ENCODE results near the gene DNTTIP2.
"Not testable (repeated sequence)": the region's sequence is repeated elsewhere in the genome, so short reads cannot be mapped to it uniquely, and the experiment has no call there.

The DNTTIP2 gene

GRCh38 chr1:93878889-93879586 is at the start of gene DNTTIP2:
DNTTIP2 (minus strand) TSS chr1:93879206; CDS start chr1:93879148, 58 bp downstream.
- peak; percentile 70 for DNase-seq

DNA sequence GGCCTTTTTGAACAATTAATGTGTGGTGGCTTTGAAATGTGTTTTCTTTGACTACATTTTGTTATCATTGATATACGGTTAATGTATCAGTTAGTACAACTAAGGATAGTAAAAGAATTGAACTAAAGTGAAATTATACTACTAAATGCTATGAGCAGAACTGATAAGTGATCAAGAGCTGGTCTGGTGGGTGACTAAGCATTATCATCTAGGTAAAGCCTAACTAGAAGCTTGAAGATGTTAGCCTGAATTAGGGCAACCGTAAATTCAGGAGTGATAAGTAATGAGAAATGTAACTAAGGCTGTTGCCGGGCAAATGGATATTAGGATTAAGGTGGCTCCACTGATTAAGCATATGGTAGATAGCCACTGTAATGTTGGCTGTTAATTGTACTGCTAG is 46.2 kb upstream of the DNTTIP2 start:
- no peak for DNase-seq

- DNase-seq, result no peak
These were observed 40.8 kb upstream of the DNTTIP2 start for GRCh38 chr1:93919780-93920179.

DNA sequence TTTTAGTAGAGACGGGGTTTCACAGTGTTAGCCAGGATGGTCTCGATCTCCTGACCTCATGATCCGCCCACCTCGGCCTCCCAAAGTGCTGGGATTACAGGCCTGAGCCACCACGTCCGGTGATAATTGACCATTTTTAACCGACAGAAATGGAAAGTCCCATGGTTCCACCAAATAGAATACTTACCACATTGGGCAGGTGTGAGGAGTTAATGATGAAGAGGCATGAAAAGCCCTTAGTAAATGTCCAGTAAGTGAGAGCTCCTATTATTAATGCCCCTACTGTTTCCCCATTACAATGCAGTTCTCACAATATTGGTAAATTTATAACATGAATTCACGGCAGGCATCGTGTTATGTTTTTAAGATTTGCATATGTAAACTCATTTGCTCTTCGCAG is 38.3 kb upstream of the DNTTIP2 start:
- no peak for DNase-seq

DNA sequence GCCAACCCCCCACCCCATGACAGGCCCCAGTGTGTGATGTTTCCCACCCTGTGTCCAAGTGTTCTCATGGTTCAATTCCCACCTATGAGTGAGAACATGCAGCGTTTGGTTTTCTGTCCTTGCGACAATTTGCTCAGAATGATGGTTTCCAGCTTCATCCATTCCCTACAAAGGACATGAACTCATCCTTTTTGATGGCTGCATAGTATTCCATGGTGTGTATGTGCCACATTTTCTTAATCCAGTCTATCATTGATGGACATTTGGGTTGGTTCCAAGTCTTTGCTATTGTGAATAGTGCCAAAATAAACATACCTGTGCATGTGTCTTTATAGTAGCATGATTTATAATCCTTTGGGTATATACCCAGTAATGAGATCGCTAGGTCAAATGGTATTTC is 31.9 kb upstream of the DNTTIP2 start:
- DNase-seq, result not testable (repeated sequence)

- no peak for DNase-seq
These were observed 31.3 kb upstream of the DNTTIP2 start for GRCh38 chr1:93910305-93910704.

DNA sequence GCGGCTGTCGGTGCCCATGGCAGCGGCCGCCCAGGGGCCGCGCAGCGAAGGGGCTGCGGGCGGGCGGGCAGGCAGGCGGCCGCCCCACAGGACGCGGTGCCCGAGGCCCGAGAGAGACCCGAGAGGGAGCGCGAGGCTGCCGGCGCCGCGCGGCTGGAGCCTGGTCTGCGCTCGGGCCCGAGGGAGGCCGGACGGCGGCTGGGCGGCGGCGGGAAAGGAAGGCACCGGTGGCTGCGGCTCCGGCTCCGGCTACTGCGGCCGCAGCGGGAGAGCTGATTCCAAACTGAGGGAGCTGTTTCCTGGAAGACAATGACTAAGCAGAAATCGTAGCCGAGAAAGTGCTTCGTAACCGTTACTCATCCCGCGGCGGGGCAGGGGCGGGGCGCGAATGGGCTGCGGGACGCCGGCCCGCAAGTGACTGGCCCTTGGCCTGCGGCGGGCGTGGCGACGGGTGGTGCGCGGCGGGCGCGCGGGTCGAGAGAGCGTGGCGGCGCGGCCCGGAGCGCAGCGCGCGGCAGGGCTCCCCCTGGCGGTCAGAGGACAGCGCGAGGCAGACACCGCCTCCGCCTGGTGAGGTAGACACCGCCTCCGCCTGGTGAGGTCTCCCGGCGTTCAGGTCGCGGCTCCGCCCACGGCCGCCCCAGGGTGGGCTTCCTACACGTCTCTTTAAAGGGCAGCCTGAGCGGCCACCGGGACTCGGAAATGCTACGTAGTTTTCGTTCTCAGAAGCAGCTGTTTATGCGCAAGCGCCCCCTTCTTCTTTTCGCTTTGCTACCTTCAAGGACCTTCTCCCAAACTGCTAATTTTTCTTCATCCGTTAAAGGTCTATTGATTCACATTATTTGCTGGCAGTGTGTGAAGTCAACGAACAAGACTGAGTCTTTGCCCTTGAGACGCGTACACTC is 30.4 kb upstream of the DNTTIP2 start, which contains the start of gene GCLM:
TSS of gene GCLM (minus strand) at position 285 of the 905 bp plus-strand sequence. CDS start at position 18, 267 bp downstream.
- peak; percentile 50 for DNase-seq

GRCh38 chr1:93908394-93909145 is 29.6 kb upstream of the DNTTIP2 start:
- DNase-seq, result no peak

DNA sequence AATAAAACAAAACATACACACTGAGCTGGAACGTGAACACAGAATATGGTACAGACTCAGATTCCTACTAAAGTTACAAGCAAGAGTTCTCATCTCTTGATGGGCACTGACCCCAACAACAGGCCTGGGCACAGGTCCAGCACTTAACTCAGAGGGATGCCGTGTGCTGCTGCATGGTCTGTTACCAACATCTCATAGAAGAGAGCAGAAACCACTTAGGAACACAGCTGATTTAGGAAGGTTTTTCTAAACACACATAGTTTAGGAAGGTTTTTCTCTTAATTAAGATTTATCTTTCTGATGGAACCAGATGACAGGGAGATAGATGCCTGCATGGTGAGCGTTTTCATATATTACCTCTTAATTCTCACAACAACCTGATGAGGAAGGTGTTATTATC is 28.7 kb upstream of the DNTTIP2 start:
- DNase-seq, result no peak

GRCh38 chr1:93906480-93906879 is 27.5 kb upstream of the DNTTIP2 start:
- DNase-seq, result no peak

GRCh38 chr1:93905734-93906133 is 26.7 kb upstream of the DNTTIP2 start:
- no peak for DNase-seq

DNA sequence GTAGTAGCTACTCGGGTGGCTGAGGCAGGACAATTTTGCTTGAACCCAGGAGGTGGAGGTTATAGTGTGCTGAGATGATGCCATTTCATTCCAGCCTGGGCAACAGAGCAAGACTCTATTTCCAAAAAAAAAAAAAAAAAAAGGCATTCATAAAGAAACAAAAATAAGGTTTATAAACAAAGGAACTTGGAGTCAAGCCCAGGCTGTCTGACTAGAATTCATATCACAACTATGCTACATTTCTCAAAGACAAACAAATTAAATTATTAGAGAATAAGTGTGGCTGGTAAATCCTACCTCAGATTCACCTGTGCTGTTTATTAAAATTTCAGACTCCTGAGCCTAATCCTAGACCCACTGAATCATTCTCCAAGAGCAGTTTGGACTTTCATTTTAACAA is 26.0 kb upstream of the DNTTIP2 start:
- DNase-seq, result no peak

- DNase-seq, result no peak
These were observed 25.2 kb upstream of the DNTTIP2 start for GRCh38 chr1:93904228-93904627.

- DNase-seq, result no peak
These were observed 21.9 kb upstream of the DNTTIP2 start for GRCh38 chr1:93900723-93901504.

GRCh38 chr1:93899543-93900207 is 20.7 kb upstream of the DNTTIP2 start:
- no peak for DNase-seq

GRCh38 chr1:93888900-93889299 is 9.9 kb upstream of the DNTTIP2 start:
- DNase-seq, result no peak

DNA sequence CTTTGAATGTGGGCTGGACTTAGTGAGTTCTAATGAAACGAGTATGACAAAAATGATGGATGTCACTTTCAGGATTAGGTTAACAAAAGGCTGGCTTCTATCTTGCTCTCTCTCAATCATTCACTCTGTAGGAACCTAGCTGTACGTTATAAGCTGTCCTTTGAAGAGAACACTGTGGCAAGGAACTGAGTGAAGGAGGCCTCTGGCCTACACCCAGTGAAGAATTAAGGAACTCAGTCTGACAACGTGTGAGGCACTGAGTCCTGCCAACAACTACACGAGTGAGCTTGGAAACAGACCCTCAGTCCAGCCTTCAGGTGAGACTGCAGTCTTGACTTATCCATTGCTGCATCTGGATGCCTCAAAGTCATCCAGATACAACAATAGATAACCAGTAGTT is 3.3 kb upstream of the DNTTIP2 start:
- DNase-seq, result no peak

DNA sequence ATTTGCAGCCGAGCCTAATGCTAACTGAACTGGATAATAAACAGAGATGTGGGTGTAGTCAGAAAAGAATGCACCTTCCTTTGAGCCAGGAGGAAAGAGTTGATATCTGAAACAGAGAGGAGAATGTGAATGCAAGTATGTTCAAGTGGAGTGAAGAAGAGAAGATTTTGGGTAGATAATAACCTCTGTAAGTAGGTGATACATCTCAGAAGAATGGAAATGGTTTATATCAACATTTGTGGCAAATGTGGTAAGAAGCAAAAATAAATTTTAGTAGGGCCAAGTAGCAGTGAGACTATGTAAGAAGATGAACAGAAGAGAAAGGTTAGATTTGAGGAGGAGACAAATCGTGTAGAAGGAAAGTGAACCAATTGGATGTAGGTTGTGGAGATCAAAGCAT is 1.7 kb upstream of the DNTTIP2 start:
- no peak for DNase-seq

DNA sequence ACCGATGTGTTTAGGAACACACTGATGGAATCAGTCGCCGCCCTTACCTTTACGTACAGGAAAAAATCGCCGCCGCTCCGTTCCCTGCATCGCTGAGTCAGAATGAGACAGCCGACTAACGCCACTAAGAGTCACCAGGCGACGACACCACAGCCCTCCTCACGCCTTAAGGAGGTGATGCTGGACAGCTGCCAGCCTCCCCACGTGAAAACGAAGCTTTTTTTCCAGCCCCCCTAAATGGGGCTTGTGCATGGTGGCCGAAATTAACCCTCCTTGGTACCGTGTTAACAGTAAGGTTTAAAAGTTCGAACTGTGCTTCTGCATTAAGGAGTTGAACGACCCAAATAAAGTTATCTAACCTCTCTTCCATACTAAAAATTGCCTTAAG is 511 bp downstream of the DNTTIP2 start:
- no peak for DNase-seq

DNA sequence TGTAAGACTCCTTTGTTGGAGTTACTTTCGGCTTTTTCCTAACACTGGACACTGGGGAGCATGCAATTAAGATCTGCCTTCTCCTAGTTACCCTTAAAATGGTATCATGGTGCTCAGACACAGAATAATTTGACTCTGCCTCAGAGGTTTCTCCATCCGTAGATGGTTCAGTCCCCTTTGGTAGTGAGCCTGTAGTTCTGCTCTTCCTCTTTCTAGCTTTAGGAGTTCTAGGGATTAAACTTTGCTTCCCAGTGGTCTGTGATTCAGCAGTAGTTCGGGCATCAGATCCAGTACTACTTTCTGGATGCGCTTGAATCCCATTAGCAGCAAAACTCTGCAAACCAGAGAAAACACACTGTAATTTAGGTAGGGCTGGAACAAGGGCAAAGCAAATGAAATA is 1.5 kb downstream of the DNTTIP2 start:
- no peak for DNase-seq

DNA sequence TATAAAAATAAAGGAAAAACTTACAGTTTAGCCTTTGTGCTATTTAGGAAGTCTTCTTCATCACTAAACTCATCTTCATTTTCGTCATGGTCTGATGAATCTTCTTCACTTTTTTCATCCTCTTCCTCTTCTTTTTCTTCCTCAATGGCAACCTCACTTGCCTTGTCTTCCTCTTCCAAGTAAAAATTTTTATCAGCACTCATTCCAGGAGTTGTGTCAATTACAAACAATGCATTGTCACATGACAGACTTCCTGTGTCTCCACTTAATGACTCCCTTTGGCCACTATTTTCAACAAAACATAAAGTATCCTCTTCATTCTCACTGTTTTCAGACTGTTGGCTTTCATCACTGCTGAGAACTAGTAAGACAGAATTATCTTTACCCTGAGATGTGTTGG is 2.8 kb downstream of the DNTTIP2 start:
- DNase-seq, result no peak
